Hepatocyte (in vitro differentiated cells): ENCODE data around the gene SLC20A1. TPM values are rescaled to one million over a fixed set of nuclear protein-coding genes. Genes with fewer than 3 reads are reported as not detected.
A peak's percentile ranks its signal among the peaks of the same experiment; 100 is the strongest.

Experiments
- DNase-seq: peaks from one replicate; pipeline ENCODE4 v3.0.0-alpha.2; 2016; ENCODE audit warnings: low spot score
- H2AFZ ChIP-seq: fragments of 200-600 bp; sonication (generic); 2 replicates; pipeline ENCODE4 v1.6.0; 2016; ENCODE audit warnings: antibody characterized with exemption, mild to moderate bottlenecking
- H3K27ac ChIP-seq: fragments of 200-600 bp; sonication (generic); 2 replicates; pipeline ENCODE4 v1.5.1; 2016; ENCODE audit warnings: mild to moderate bottlenecking
- H3K27me3 ChIP-seq: fragments of 200-600 bp; sonication (generic); 2 replicates; pipeline ENCODE4 v1.6.1; 2016
- H3K36me3 ChIP-seq: fragments of 200-600 bp; sonication (generic); replicated peaks from 2 replicates; pipeline ENCODE4 v1.5.1; 2016; ENCODE audit warnings: low read depth; ENCODE audit not compliant: insufficient read depth
- H3K4me1 ChIP-seq: fragments of 200-600 bp; sonication (generic); 2 replicates; pipeline ENCODE4 v1.5.1; 2016; ENCODE audit warnings: mild to moderate bottlenecking, moderate library complexity; ENCODE audit not compliant: insufficient read depth
- H3K4me2 ChIP-seq: fragments of 200-600 bp; sonication (generic); 2 replicates; pipeline ENCODE4 v1.6.0; 2016
- H3K4me3 ChIP-seq: fragments of 200-600 bp; sonication (generic); 2 replicates; pipeline ENCODE4 v1.5.1; 2016; ENCODE audit warnings: mild to moderate bottlenecking
- H3K79me2 ChIP-seq: fragments of 200-600 bp; sonication (generic); 2 replicates; pipeline ENCODE4 v1.6.0; 2017; ENCODE audit warnings: mild to moderate bottlenecking
- H3K9me2 ChIP-seq: fragments of 200-600 bp; sonication (generic); replicated peaks from 2 replicates; pipeline ENCODE4 v1.6.0; 2017; ENCODE audit warnings: mild to moderate bottlenecking; ENCODE audit not compliant: insufficient read depth
- H3K9me3 ChIP-seq: fragments of 200-600 bp; sonication (generic); 2 replicates; pipeline ENCODE4 v1.5.1; 2016; ENCODE audit warnings: low read depth, mild to moderate bottlenecking
- H4K20me1 ChIP-seq: fragments of 200-600 bp; sonication (generic); 2 replicates; pipeline ENCODE4 v1.6.0; 2016; ENCODE audit warnings: mild to moderate bottlenecking; ENCODE audit not compliant: insufficient read depth, poor library complexity, severe bottlenecking
- CTCF ChIP-seq: fragments of 200-600 bp; sonication (generic); IDR thresholded peaks from 2 replicates; pipeline ENCODE4 v1.5.1; 2016; ENCODE audit warnings: antibody characterized with exemption, mild to moderate bottlenecking; ENCODE audit not compliant: poor library complexity
- EZH2 ChIP-seq: fragments of 200-600 bp; sonication (generic); IDR thresholded peaks from 2 replicates; pipeline ENCODE4 v1.6.1; 2016; ENCODE audit warnings: antibody characterized with exemption, mild to moderate bottlenecking, borderline replicate concordance
- EZH2phosphoT487 ChIP-seq: fragments of 200-600 bp; sonication (generic); IDR thresholded peaks from one replicate; pipeline ENCODE4 v1.6.1; 2018; ENCODE audit warnings: antibody characterized with exemption, mild to moderate bottlenecking, low read depth, moderate library complexity; ENCODE audit not compliant: unreplicated experiment, severe bottlenecking
- WGBS: methylation state at CpG from one replicate; pipeline ENCODE4 v1.1.6; 2016; ENCODE audit warnings: low lambda C conversion rate; ENCODE audit errors: missing lambda C conversion rate; 5-methylcytosine and 5-hydroxymethylcytosine counted together
- polyA plus RNA-seq: library from polyadenylated mRNA; unstranded; fragments of >200 nt; fragmentation: Nextera tagmentation; extraction: Ambion mirVana; gene quantifications from 2 replicates; pipeline ENCODE4 v1.2.1, GENCODE V29; 2016
- total RNA-seq: library from RNA; depleted of rRNA; stranded (reverse); fragments of >200 nt; gene quantifications from 2 replicates; pipeline ENCODE4 v1.2.3, GENCODE V29; 2014

The SLC20A1 gene
- total and polyA plus RNA-seq, 2 experiments from 2014 or later, result 63.6 to 135 TPM

GRCh38 chr2:112629224-112629623 is 16.5 kb upstream of the SLC20A1 start:
- no peaks in the 10 kb centered on the region for H3K79me2 ChIP-seq
- H2AFZ ChIP-seq, result no peak overlapping the region
- no peak for DNase-seq
- WGBS, result 96% methylated on average over 6 of the region's 6 CpGs
- no peak overlapping the region for H3K27ac ChIP-seq
- no peaks in the 10 kb centered on the region for H3K9me3 ChIP-seq
- H3K36me3 ChIP-seq, result no peaks in the 10 kb centered on the region
- no peak overlapping the region for H3K4me3 ChIP-seq
- TF ChIP-seq EZH2 (no peak), CTCF (no peak), EZH2phosphoT487 (no peak)
- H3K9me2 ChIP-seq, result no peaks in the 10 kb centered on the region
- H4K20me1 ChIP-seq, result no peaks in the 10 kb centered on the region
- H3K27me3 ChIP-seq, result no peaks in the 10 kb centered on the region
- H3K4me2 ChIP-seq, result no peak overlapping the region
- peaks cover 21% of the 10 kb centered on the region for H3K4me1 ChIP-seq

DNA sequence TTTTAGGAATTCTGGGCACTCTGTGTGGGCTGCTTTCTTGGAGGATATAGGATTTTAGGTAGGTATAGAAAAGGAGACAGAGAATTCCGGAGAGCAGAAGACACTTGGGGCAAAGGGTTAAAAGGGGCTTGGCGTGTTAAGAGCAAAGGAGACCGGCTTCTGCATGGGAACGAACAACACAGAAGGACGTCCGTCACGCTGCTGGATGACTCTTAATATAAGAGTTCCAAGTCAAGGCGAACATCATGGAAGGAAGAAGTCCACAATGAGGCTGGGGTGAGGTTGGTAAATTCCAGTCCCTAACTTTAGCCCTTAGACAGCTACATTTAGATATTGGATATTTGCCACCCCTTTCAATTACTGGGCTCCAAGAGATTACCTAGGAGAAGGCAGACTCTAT is 15.9 kb upstream of the SLC20A1 start:
- Histone ChIP-seq H3K79me2 (no peaks in the 10 kb centered on the region), H3K27ac (no peak overlapping the region), H3K4me2 (no peak overlapping the region), H3K9me2 (no peaks in the 10 kb centered on the region), H3K4me1 (peaks cover 21% of the 10 kb centered on the region), H3K36me3 (no peaks in the 10 kb centered on the region), H3K27me3 (no peaks in the 10 kb centered on the region), H2AFZ (no peak overlapping the region), H3K9me3 (no peaks in the 10 kb centered on the region), H4K20me1 (no peaks in the 10 kb centered on the region), H3K4me3 (no peak overlapping the region)
- TF ChIP-seq EZH2 (no peak), CTCF (no peak), EZH2phosphoT487 (no peak)
- WGBS, result 82% methylated on average over 8 of the region's 8 CpGs
- no peak for DNase-seq

- Histone ChIP-seq H3K9me2 (no peaks in the 10 kb centered on the region), H3K79me2 (no peaks in the 10 kb centered on the region), H3K36me3 (no peaks in the 10 kb centered on the region), H3K27ac (no peak overlapping the region), H3K4me2 (no peak overlapping the region), H4K20me1 (no peaks in the 10 kb centered on the region), H3K4me1 (peaks cover 21% of the 10 kb centered on the region), H3K9me3 (no peaks in the 10 kb centered on the region), H2AFZ (no peak overlapping the region), H3K27me3 (no peaks in the 10 kb centered on the region), H3K4me3 (no peak overlapping the region)
- TF ChIP-seq CTCF (no peak), EZH2phosphoT487 (no peak), EZH2 (no peak)
- WGBS, result 60% methylated on average over 4 of the region's 4 CpGs
- no peak for DNase-seq
Measured at GRCh38 chr2:112630268-112630667, 15.5 kb upstream of the SLC20A1 start.

DNA sequence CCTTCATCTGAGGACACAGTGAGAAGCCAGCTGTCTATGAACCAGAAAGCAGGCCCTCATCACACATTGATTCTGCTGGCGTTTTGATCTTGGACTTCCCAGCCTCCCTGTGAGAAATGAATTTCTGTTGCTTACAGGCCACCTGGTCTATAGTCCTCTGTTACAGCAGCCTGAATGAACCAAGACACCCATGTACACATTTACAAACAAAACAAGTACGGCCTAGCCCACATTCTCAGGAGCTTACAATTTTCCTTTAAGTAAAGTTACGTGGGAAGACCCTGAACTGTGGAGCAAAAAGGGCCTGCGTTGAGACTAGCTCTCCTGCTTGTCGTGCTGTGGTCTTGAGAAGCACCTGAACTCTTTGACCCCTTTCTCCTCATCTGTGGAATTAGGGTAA is 12.0 kb upstream of the SLC20A1 start:
- H3K36me3 ChIP-seq, result no peaks in the 10 kb centered on the region
- H3K79me2 ChIP-seq, result no peaks in the 10 kb centered on the region
- H3K9me3 ChIP-seq, result no peaks in the 10 kb centered on the region
- no peak for TF ChIP-seq CTCF
- no peak for TF ChIP-seq EZH2phosphoT487
- no peak for TF ChIP-seq EZH2
- 81% methylated on average over 5 of the region's 5 CpGs for WGBS
- H3K4me3 ChIP-seq, result no peak overlapping the region
- H3K9me2 ChIP-seq, result no peaks in the 10 kb centered on the region
- H4K20me1 ChIP-seq, result no peaks in the 10 kb centered on the region
- peak overlapping the region; percentile 55 for H3K27ac ChIP-seq
- no peak overlapping the region for H3K4me2 ChIP-seq
- DNase-seq, result no peak
- peaks cover 11% of the 10 kb centered on the region for H3K4me1 ChIP-seq
- H3K27me3 ChIP-seq, result no peaks in the 10 kb centered on the region
- no peak overlapping the region for H2AFZ ChIP-seq
